Measurements from ENCODE around the gene BBOX1.

DNA sequence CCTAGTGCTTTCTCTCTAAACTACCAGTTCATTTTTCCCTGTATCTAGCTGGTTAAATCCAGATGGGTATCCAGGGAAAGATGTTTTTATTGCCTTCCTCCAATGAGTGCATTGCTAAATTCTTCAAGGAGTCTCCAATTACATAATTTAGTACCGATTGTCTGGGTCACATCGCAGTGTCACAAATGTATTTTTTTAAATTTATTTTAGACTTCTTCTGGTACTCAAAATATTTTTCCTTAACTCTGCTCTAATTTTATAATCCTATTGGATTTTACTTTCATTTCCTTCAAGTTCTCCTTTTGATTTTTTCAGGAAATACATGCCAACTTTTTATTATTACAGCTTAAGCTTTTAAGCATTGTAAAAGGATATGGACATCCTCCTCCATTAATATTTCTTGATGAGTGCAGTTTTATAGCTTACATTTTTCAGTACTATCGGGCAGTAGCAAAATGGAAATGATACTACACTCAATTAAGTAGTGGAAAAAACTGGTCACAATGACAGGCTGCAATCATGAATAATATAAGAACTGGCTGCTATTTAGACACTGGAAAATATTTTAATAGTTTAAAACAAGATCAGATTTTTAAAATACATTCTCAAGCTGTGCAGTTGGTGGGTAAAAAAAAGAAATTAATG lies 20.3 kb downstream of the BBOX1 start:
- TF ChIP-seq GATA3 (IDR thresholded peaks at IDR 0.05; ENCODE audit: low read depth, low read length): no peak
- no peak for TF ChIP-seq GATA2 (IDR thresholded peaks at IDR 0.05; ENCODE audit: low read depth, low read length)
